Epithelial cell of proximal tubule (primary cell): Measurements from ENCODE around the gene MED28. TPM values are rescaled to one million over a fixed set of nuclear protein-coding genes. Genes with fewer than 3 reads are reported as not detected.

Experiments used
- DNase-seq: peaks from one replicate; pipeline ENCODE4 v3.0.0-alpha.2; 2011; ENCODE audit warnings: low read depth
- H3K4me3 ChIP-seq: 2 replicates; pipeline ENCODE4 v1.5.1; 2011; ENCODE audit warnings: low read depth, mild to moderate bottlenecking, low read length
- total RNA-seq: library from RNA; depleted of rRNA; stranded (reverse); fragments of >200 nt; gene quantifications from 2 replicates; pipeline ENCODE4 v1.2.3, GENCODE V29; 2015
- TF ChIP-seq, protein P1 (sequence below): conservative IDR thresholded peaks from 2 replicates; pipeline ENCODE4 v1.5.1; 2012; ENCODE audit warnings: low read depth, mild to moderate bottlenecking, low read length

The MED28 gene
- total RNA-seq, 1 donor from 2014 or later, result 6.9 TPM

DNA sequence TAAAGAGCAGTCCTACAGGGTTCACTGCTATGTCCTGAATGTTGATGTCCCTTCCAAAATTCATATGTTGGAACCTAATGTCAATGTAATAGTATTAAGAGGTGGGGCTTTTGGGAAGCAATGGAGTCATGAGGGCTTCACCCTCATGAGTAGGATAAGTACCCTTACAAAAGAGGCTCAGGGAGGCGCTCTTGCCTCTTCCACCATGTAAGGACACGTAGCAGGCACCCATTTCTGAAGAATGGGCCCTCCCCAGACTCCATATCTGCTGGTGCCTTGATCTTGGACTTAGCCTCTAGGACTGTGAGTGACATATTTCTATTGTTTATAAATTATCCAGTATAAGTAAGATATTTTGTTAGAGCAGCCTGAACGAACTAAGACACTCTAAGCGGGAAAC lies 15.8 kb downstream of the MED28 start:
- TF ChIP-seq, protein P1, sequence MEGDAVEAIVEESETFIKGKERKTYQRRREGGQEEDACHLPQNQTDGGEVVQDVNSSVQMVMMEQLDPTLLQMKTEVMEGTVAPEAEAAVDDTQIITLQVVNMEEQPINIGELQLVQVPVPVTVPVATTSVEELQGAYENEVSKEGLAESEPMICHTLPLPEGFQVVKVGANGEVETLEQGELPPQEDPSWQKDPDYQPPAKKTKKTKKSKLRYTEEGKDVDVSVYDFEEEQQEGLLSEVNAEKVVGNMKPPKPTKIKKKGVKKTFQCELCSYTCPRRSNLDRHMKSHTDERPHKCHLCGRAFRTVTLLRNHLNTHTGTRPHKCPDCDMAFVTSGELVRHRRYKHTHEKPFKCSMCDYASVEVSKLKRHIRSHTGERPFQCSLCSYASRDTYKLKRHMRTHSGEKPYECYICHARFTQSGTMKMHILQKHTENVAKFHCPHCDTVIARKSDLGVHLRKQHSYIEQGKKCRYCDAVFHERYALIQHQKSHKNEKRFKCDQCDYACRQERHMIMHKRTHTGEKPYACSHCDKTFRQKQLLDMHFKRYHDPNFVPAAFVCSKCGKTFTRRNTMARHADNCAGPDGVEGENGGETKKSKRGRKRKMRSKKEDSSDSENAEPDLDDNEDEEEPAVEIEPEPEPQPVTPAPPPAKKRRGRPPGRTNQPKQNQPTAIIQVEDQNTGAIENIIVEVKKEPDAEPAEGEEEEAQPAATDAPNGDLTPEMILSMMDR, result no peak
- no peak for DNase-seq
- H3K4me3 ChIP-seq, result no peak overlapping the region

DNA sequence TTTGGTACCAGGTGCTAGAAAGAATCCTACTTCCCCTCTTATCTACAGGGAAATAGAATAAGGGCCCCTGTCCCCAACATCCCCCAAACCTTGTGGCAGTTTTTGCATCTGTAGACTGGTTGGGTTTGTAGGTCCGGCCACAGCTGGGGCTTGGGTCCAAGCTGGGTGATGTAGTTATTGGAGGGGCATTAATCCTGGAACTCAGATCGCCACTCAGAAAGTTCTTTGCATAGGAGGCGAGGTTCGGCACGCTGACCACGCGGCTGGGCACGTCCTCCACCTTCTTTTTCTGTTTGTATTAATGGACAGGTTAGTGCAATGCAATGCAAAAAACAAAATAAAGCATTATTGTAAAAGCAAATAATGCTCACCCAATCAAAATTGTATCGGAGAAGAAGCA lies 19.2 kb downstream of the MED28 start:
- H3K4me3 ChIP-seq, result no peak overlapping the region
- no peak for DNase-seq
- TF ChIP-seq, protein P1, result no peak

DNA sequence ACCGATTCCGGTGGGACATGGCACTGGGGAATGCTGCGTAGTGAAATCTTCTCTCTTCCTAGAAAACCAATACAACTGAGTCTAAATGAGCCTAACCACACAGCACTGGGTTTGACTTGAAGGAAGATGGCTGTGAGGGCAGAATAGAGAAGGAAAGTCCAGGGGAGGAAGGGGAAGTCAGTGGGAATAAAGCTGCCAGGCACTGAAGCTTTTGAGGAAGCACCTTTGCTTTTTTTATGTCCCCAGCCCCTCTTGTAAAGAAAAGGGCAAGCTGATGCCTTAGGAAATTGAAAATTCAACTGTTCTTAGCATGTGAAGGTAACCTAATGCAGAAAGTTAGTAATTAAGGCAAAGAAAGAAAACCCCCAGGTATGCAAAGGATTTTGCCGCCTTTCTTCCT lies 20.6 kb downstream of the MED28 start:
- H3K4me3 ChIP-seq, result no peak overlapping the region
- DNase-seq, result no peak
- TF ChIP-seq, protein P1, result no peak

GRCh38 chr4:17636341-17636695 lies 21.9 kb downstream of the MED28 start:
- H3K4me3 ChIP-seq, result no peak overlapping the region
- TF ChIP-seq, protein P1, result no peak
- DNase-seq, result no peak

GRCh38 chr4:17636696-17637622 lies 22.5 kb downstream of the MED28 start:
- TF ChIP-seq, protein P1, result peak; percentile 84
- H3K4me3 ChIP-seq, result no peak overlapping the region
- no peak for DNase-seq

- no peak for DNase-seq
- TF ChIP-seq, protein P1, result no peak
- H3K4me3 ChIP-seq, result no peak overlapping the region
These were observed 24.7 kb downstream of the MED28 start for GRCh38 chr4:17639136-17639535.

- no peak overlapping the region for H3K4me3 ChIP-seq
- no peak for DNase-seq
- TF ChIP-seq, protein P1, result no peak
These were observed 27.9 kb downstream of the MED28 start for GRCh38 chr4:17642398-17642783.
